Activated T-helper 17 cell treated with anti-CD3 and anti-CD28 coated beads, Interleukin-2, amount 50 U/mL, for 72 hours (primary cell): ENCODE results near the gene ACP4. TPM values are rescaled to one million over a fixed set of nuclear protein-coding genes. Genes with fewer than 3 reads are reported as not detected.
A peak's percentile ranks its signal among the peaks of the same experiment; 100 is the strongest.

ENCODE experiments used
- ATAC-seq: fragments of 150-1000 bp; cut with Tn5 transposase; replicated peaks from 2 replicates; pipeline ENCODE4 v1.10.0; 2021; ENCODE audit warnings: mild to moderate bottlenecking, moderate library complexity
- H3K27ac Mint-ChIP-seq: one replicate; pipeline ENCODE4 v1.8.0; 2022; ENCODE audit warnings: mixed read lengths
- H3K27me3 Mint-ChIP-seq: one replicate; pipeline ENCODE4 v1.8.0; 2022; ENCODE audit warnings: mixed read lengths
- H3K36me3 Mint-ChIP-seq: one replicate; pipeline ENCODE4 v1.8.0; 2022; ENCODE audit warnings: low read depth, mild to moderate bottlenecking, mixed read lengths
- H3K4me1 Mint-ChIP-seq: one replicate; pipeline ENCODE4 v1.8.0; 2022; ENCODE audit warnings: mixed read lengths
- H3K4me3 Mint-ChIP-seq: one replicate; pipeline ENCODE4 v1.8.0; 2022; ENCODE audit warnings: mild to moderate bottlenecking, mixed read lengths
- H3K9me3 Mint-ChIP-seq: one replicate; pipeline ENCODE4 v1.8.0; 2022; ENCODE audit warnings: mixed read lengths
- total RNA-seq, 2 donors: library from RNA; stranded (reverse); gene quantifications; one replicate each; pipeline ENCODE4 v1.2.3, GENCODE V29; 2022

The ACP4 gene
- total RNA-seq, 2 donors from 2014 or later = not detected

DNA sequence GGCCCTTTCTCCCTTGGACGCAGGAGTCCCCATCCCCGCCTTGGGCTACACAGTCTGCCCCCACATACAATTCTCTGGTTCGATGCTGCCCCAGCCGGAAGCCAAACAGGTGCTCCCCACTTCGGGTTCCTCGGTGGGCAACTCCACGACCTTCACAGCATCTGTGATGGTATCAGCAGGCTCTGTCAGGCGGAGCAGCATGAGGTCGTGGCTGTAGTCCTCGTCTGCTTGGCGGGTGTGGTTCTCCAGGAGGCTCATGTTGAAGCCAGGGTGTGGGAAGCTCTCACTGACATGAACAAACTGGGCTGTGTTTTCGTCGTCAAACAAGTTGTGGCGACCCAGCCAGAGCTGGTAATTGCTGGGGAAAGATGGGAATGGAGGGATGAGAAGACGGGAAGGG is 29.9 kb downstream of the ACP4 start:
- Mint-ChIP-seq H3K9me3 (no peaks in the 10 kb centered on the region), H3K4me3 (peak overlapping the region; percentile 61), H3K27ac (peak overlapping the region; percentile 62), H3K36me3 (no peaks in the 10 kb centered on the region), H3K27me3 (peaks cover 57% of the 10 kb centered on the region), H3K4me1 (peaks cover 30% of the 10 kb centered on the region)
- no peak for ATAC-seq

DNA sequence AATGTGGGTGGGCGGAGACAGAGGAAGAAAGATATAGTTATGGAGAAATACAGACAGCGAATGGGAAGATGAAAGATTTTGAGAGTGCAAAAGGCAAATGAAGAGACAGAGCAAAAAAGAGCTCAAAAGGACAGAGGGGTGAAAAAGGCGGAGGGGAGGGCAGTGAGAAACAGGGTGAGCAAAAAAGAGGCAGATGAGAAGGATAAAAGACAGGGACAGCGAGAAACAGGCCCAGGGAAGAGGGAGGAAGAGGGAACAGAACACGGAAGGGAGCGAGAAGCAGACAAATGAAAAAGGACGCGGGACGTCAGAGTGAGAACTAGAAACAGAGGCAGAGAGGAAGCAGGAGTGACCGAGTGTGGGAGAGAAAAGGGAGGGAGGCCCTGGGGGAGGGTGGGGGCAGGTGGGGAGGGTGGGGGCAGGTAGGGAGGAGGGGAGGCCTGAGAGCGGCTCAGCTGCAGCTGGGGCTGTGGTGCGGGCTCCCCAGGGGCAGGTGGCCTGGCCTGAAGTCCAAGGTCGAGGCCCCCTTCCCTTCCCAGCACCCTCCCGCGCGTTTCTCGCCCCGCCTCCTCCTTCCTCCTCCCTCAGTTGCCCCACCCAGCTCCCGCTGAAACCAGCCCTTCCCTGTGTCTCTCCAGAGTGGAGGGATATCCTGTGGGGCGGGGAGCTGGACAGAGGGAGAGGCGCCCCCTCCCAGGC is 30.5 kb downstream of the ACP4 start:
- Mint-ChIP-seq H3K27ac (peak overlapping the region; percentile 62), H3K36me3 (no peaks in the 10 kb centered on the region), H3K27me3 (peaks cover 52% of the 10 kb centered on the region), H3K4me1 (peaks cover 30% of the 10 kb centered on the region), H3K4me3 (peak overlapping the region; percentile 61), H3K9me3 (no peaks in the 10 kb centered on the region)
- ATAC-seq = no peak

DNA sequence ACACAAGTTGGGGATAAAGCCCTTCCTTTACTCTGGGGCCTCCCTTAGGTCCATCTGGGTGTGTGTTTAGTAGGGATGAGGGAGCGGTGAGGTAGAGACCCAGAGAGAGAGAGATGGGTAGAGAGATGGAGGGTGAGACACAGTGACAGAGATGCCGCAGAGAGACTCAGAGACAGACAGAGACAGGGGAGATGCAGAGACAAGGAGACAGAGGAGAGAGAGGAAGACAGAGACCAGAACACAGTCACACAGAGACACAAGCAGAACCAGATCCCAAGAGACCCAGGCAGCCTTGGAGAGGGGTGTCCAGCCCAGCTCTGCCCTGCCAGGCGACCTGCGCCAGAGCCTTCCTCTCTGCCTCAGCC is 31.0 kb downstream of the ACP4 start:
- Mint-ChIP-seq H3K27ac (no peak overlapping the region), H3K4me3 (peak overlapping the region; percentile 61), H3K4me1 (peaks cover 27% of the 10 kb centered on the region), H3K36me3 (no peaks in the 10 kb centered on the region), H3K27me3 (peaks cover 53% of the 10 kb centered on the region), H3K9me3 (no peaks in the 10 kb centered on the region)
- ATAC-seq = no peak

DNA sequence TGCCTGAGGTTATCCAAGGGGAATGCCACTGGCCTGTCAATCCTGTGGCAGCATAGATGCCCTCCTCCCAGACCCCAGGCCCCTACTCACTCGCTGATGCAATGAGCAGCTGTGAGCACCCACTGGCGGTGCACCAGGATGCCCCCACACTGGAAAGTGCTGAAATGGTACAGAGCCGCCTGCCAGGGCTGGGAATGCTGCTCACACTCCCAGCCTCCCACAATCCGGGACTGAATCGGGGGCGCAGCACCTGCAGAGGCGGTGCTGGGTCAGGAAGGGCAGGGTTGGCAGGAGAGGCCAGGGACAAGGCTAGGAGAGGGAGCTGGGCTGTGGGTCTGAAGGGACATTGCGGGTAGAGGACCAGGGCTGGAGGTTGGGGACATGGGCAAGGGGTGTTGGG is 31.4 kb downstream of the ACP4 start:
- H3K27ac Mint-ChIP-seq = no peak overlapping the region
- peaks cover 55% of the 10 kb centered on the region for H3K27me3 Mint-ChIP-seq
- ATAC-seq = no peak

DNA sequence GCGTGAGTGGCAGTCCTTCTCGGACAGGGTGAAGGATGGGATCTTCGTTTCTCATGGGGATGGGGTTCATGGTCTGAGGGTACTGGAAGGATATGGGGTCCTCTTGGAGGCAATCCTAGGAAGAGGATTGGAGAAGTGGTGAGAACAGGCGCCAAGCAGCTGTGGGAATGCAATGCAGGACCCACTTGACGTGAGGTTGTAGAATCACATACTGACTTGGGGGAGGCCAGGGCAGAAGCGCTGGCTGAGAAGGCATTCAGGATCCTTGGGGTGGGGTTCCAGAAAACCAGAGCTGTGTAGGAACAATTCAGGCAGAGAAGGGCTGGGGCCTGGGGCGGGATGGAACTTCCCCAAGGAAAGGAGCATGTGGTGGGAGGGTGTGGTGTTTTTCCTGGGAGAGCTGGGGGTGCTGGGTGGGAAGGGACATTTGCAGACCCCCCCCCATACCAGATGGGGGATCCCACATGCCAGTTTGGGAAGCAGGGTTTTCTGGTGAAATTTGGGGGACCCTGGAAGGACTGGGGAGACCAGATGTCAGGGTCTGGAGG is 32.5 kb downstream of the ACP4 start:
- peaks cover 61% of the 10 kb centered on the region for H3K27me3 Mint-ChIP-seq
- no peaks in the 10 kb centered on the region for H3K36me3 Mint-ChIP-seq
- H3K27ac Mint-ChIP-seq = no peak overlapping the region

More for the DNA sequence above, 31.4 kb downstream of the ACP4 start:
- H3K36me3 Mint-ChIP-seq = no peaks in the 10 kb centered on the region
- H3K4me3 Mint-ChIP-seq = no peak overlapping the region
- peaks cover 24% of the 10 kb centered on the region for H3K4me1 Mint-ChIP-seq
- no peaks in the 10 kb centered on the region for H3K9me3 Mint-ChIP-seq

DNA sequence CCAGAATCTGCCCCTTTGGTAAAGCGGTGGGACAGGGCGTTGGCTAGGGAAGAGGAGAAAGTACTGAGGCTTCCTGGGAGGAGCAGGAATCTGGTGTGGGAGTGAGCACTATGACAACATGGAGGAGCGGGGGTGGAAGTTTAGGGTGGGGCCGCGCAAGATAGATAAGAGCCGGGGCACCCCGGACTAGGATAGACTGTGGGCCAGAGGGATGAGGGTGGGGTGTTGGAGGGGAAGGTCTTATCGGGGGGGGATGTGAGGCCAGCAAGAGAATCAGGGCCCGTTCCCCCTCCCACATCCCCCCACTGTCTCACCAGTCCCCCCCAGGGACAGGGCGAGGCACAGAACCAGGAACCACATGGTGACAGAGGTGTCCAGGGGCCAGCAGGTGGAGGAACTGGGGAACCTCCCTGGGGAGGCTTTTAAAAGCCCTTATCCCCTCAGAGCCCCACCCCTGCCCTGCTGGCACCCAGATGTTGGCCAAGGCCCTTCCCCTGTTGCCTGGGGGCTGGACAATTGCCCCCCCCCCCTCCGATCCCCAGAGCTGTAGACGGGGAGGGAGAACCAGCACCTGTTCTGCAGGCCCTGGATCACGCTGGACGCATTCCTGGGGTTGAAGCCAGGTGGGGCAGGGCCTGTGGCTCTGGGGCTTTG is 33.3 kb downstream of the ACP4 start, which contains the start of gene KLK1:
TSS of gene KLK1 (minus strand) at position 399 of the 654 bp plus-strand sequence. CDS start at position 360, 39 bp downstream.
- Mint-ChIP-seq H3K27ac (no peak within 1 kb of the TSS), H3K36me3 (no peaks in the 10 kb centered on the region), H3K4me1 (peaks cover 14% of the 10 kb centered on the region), H3K27me3 (peaks cover 64% of the 10 kb centered on the region), H3K4me3 (no peak within 1 kb of the TSS), H3K9me3 (no peaks in the 10 kb centered on the region)
- no peak for ATAC-seq

More for the DNA sequence above, 32.5 kb downstream of the ACP4 start:
- Mint-ChIP-seq H3K4me1 (peaks cover 14% of the 10 kb centered on the region), H3K4me3 (no peak overlapping the region), H3K9me3 (no peaks in the 10 kb centered on the region)
- no peak for ATAC-seq

DNA sequence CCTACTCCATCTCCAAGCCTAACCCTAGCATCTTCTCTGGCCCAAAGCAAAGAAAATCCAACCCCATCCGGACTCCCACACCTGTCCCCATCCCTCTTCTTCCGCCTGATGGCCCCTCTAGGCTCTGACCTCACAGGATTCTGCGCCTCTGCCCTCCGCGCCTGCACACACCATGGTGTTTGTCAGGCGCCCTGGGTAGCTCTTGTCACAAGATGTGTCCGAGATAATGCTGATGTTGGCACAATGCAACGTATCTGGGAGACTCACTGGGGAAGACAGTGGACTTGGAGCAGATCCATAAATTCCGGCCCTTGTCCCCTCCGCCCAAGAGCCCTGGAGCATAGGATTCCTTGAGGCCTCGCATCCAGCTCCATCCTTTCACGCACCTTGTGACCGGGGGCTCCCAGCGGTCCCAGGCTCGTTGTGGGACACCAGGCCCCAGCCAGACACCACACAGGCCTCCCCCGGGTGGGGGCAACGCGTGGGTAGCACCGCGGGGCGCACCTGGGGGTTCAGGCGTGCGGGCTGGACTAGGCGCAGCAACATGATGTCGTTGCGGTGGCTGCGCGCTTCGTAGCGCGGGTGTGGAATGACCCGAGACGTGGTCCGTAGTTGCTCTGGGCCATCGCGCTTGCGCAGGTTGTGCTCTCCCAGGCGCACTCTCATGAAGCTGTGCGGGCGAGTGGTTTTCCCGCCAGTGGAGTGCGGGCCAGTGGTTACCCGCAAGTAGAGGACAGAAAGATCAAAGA is 36.5 kb downstream of the ACP4 start:
- no peak overlapping the region for H3K4me3 Mint-ChIP-seq
- no peaks in the 10 kb centered on the region for H3K4me1 Mint-ChIP-seq
- H3K36me3 Mint-ChIP-seq = no peaks in the 10 kb centered on the region
- no peaks in the 10 kb centered on the region for H3K9me3 Mint-ChIP-seq
- no peak for ATAC-seq
- H3K27ac Mint-ChIP-seq = no peak overlapping the region
- H3K27me3 Mint-ChIP-seq = peaks cover 44% of the 10 kb centered on the region

DNA sequence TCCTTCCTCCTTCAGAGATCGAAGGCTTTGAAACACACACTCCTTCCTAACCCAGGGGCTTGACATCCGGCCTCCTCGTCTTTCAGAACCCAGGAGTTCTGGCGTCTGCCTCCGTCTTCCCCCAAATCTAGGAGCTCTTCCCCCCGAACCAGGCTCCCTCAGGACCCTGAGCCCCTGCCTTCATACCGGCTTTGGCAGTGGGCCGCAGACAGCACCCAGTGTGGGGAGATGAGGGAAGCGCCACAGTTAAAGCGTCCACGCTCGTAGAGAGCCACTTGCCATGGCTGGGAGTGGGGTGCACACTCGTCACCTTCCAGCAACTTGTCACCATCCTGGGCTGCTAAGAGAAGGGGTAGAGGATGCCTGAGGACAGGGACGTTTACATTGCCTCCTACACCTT is 37.3 kb downstream of the ACP4 start:
- no peak overlapping the region for H3K4me3 Mint-ChIP-seq
- peaks cover 35% of the 10 kb centered on the region for H3K27me3 Mint-ChIP-seq
- no peaks in the 10 kb centered on the region for H3K36me3 Mint-ChIP-seq
- no peak overlapping the region for H3K27ac Mint-ChIP-seq
- H3K4me1 Mint-ChIP-seq = no peaks in the 10 kb centered on the region
- H3K9me3 Mint-ChIP-seq = no peaks in the 10 kb centered on the region
- ATAC-seq = no peak

DNA sequence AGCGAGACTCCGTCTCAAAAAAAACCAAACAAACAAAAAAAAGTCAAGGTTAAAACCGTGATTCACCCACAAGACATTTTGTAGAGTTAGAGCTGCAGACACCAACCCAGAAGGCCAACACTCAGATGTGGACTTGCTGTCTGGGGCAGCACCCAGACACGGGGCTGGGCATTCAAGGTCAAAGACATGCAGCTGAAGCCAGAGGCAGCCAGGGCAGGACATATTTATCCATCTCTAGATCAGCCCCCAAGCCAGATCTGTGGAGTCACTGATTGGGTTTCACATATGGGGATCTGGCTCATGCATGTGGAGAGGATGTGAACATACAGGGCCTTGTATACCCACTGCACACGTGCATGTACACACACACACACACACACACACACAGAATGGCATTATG is 39.6 kb downstream of the ACP4 start:
- no peak overlapping the region for H3K27ac Mint-ChIP-seq

DNA sequence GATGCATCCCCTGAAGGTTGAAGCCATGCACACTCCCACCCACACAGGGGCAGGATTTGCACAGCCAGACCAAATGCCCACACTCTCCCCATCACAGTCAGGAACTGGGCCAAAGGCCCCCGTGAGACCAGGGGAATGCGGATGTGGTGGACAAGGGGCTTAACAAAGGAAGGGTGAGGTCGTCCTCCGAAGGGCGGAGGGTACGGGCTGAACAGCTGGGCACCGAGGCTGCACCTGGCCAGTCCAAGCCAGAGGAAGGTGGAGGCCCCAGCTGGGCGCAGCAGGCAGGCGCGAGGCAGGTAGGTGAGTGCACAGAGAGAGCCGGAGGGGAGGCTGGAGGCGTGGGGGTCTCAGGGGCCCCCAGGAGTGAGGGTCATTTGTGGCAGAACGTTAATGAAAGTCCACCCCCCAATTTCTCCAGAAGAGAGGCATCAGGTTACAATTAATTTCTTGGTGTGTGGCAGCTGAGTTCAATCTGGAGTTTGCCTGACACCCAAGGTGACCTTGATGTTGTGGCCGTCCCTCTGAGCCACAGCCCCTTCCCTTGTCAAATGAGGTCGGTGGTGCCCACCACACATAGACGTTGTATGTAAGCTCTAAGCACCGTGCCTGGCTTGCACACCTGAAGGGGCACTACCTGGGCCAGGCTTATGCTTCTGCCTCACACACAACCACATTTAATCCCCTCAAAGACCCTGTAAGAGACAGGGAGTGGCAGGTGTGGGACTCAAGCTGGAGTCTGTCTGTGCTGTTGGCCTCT is 40.2 kb downstream of the ACP4 start:
- ATAC-seq = no peak
- H3K9me3 Mint-ChIP-seq = no peaks in the 10 kb centered on the region
- H3K36me3 Mint-ChIP-seq = no peaks in the 10 kb centered on the region
- H3K4me1 Mint-ChIP-seq = no peaks in the 10 kb centered on the region
- peaks cover 45% of the 10 kb centered on the region for H3K27me3 Mint-ChIP-seq
- no peak overlapping the region for H3K4me3 Mint-ChIP-seq
- no peak overlapping the region for H3K27ac Mint-ChIP-seq

More for the DNA sequence above, 39.6 kb downstream of the ACP4 start:
- ATAC-seq = no peak
- Mint-ChIP-seq H3K9me3 (no peaks in the 10 kb centered on the region), H3K27me3 (peaks cover 42% of the 10 kb centered on the region), H3K4me3 (no peak overlapping the region), H3K36me3 (no peaks in the 10 kb centered on the region), H3K4me1 (no peaks in the 10 kb centered on the region)

DNA sequence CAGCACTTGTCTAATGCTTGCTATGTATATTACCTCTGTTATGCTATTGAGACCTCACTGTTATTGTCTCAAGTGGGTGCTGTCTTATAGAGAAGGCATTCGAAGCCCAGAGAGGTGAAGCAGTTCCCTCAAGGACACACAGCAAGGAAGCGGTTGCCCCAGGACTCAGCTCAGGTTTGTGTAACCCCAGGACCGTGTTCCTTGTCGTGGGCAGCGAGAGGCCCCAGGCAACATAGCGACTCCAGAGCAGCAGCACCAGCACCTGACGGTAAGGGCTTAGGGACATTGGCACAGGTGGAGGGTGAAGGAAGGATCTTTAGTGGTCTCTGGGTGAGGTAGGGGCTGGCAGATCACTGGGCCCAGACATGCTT is 40.8 kb downstream of the ACP4 start:
- Mint-ChIP-seq H3K27ac (no peak overlapping the region), H3K4me1 (no peaks in the 10 kb centered on the region), H3K9me3 (no peaks in the 10 kb centered on the region), H3K4me3 (no peak overlapping the region), H3K36me3 (no peaks in the 10 kb centered on the region), H3K27me3 (peaks cover 43% of the 10 kb centered on the region)
- ATAC-seq = no peak

DNA sequence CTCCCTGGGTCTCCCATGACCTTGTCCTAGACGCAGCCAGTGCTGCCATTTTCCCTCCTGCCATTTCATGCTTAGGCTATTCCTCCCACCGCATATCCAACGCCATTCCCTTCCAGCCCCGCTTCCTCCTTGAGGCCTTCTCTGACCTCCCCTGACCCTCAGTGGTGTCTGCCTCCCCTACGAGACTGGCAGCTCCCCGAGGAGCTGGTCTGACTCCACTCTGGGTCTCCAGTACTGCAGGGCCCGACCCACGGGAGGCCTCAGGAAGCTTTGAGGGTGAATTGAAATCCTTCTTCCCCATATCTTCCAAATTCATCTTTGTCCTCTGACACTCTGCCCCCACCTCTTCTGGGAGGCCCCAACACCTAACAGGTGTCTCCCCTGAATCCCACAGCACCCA is 42.5 kb downstream of the ACP4 start:
- no peaks in the 10 kb centered on the region for H3K36me3 Mint-ChIP-seq

DNA sequence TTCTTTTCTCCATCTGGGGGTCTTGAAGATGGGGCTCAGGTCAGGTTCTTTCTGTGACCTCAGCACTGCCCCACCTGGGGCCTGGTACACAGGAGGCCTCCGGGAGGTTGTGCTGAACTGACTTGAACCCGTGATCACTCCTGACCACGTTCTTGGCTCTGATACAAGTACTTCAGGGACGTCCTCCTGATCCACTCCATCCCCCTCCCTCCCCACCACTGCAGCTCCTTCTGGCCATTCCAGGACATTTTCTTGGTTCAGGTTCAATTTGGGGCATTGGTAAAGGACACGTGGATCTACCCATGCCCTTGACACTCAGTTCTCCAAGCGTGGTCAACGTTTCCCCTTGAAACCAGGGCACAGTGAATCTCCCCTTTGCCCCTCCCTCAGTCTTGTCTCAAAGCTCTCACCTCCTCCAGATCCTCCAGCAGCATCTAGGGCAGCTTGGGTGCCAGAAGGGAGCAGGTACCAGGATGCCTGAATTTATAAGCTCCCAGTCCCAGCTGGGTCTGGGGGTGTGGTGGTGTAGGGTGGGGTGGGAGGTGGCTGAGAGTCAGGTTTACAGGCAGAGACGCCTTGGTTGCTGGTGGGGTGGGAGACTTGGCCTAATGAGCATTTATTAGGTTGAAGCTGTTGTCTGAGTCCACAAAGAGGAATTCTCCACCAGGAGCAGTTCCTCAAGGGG is 43.0 kb downstream of the ACP4 start, which contains the start of gene KLK15:
TSS of gene KLK15 (minus strand) at position 458 of the 685 bp plus-strand sequence. CDS start 2,082 bp downstream, outside the sequence.
- H3K4me3 Mint-ChIP-seq = no peak within 1 kb of the TSS
- peaks cover 44% of the 10 kb centered on the region for H3K27me3 Mint-ChIP-seq
- H3K9me3 Mint-ChIP-seq = no peaks in the 10 kb centered on the region
- no peak within 1 kb of the TSS for H3K27ac Mint-ChIP-seq
- ATAC-seq = no peak
- no peaks in the 10 kb centered on the region for H3K4me1 Mint-ChIP-seq
- no peaks in the 10 kb centered on the region for H3K36me3 Mint-ChIP-seq

More for the DNA sequence above, 42.5 kb downstream of the ACP4 start:
- no peaks in the 10 kb centered on the region for H3K4me1 Mint-ChIP-seq
- H3K27me3 Mint-ChIP-seq = peaks cover 44% of the 10 kb centered on the region
- no peak for ATAC-seq
- H3K27ac Mint-ChIP-seq = no peak overlapping the region
- no peaks in the 10 kb centered on the region for H3K9me3 Mint-ChIP-seq
- H3K4me3 Mint-ChIP-seq = no peak overlapping the region
